Transverse colon (tissue), 4 donors: ENCODE data around the gene PALB2. TPM values are rescaled to one million over a fixed set of nuclear protein-coding genes. Genes with fewer than 3 reads are reported as not detected.

Source experiments
- DNase-seq: peaks from one replicate; pipeline ENCODE4 v3.0.0-alpha.2; 2019
- H3K27ac ChIP-seq, 4 donors: fragments of 200-600 bp; sonication (generic); 2 replicates each; pipeline ENCODE4 v1.5.1; 2016 to 2018; ENCODE audit warnings: inconsistent platforms in 4 of 4
- H3K27me3 ChIP-seq: fragments of 200-600 bp; sonication (generic); 2 replicates; pipeline ENCODE4 v1.5.1; 2017; ENCODE audit warnings: inconsistent platforms
- H3K36me3 ChIP-seq, 4 donors: fragments of 200-600 bp; sonication (generic); 2 replicates each; pipeline ENCODE4 v1.5.1; 2017 to 2019; ENCODE audit warnings: inconsistent platforms in 4 of 4
- H3K4me1 ChIP-seq, 4 donors: fragments of 200-600 bp; sonication (generic); 2 replicates each; pipeline ENCODE4 v1.5.1; 2017 to 2020; ENCODE audit warnings: inconsistent platforms in 4 of 4
- H3K4me3 ChIP-seq, 4 donors: fragments of 200-600 bp; sonication (generic); 1 replicate in 1 of 4; 2 replicates in 3 of 4; pipeline versions ENCODE4 v1.5.1 to v1.6.1; 2017 to 2019; ENCODE audit warnings: inconsistent platforms in 4 of 4
- H3K9me3 ChIP-seq, 2 donors: fragments of 200-600 bp; sonication (generic); 2 replicates each; pipeline ENCODE4 v1.5.1; 2017 to 2019; ENCODE audit warnings: inconsistent platforms in 2 of 2
- CTCF ChIP-seq, 5 experiments: fragments of 200-600 bp in 3 of 5; fragments of 450-650 bp in 2 of 5; sonication (generic) in 3 of 5; IDR thresholded peaks; 1 replicate in 2 of 5; 2 replicates in 3 of 5; pipeline ENCODE4 v1.5.1; 2016 to 2017; ENCODE audit warnings: antibody characterized with exemption in 5 of 5, inconsistent platforms in 3 of 5, mild to moderate bottlenecking in 2 of 5, moderate library complexity in 1 of 5
- EP300 ChIP-seq: sonication (generic); formaldehyde crosslinking; IDR thresholded peaks from one replicate; pipeline ENCODE4 v1.6.1; 2017; ENCODE audit warnings: antibody characterized with exemption, low read depth
- POLR2A ChIP-seq: fragments of 450-650 bp; IDR thresholded peaks from one replicate; pipeline ENCODE4 v1.6.1; 2016; ENCODE audit warnings: antibody characterized with exemption, mild to moderate bottlenecking, moderate library complexity
- POLR2AphosphoS5 ChIP-seq, 3 donors: sonication (generic); formaldehyde crosslinking; IDR thresholded peaks; one replicate each; pipeline ENCODE4 v1.6.1; 2016; ENCODE audit warnings: antibody characterized with exemption in 3 of 3
- WGBS, 2 donors: methylation state at CpG; one replicate each; pipeline ENCODE4 v1.1.5; 2018; ENCODE audit warnings: low coverage in 1 of 2; 5-methylcytosine and 5-hydroxymethylcytosine counted together
- in situ Hi-C, 4 donors: fragments of 200-750 bp; cut with MboI; loops; one replicate each; pipeline versions ENCODE4 v1.15.0 to v1.15.1; 2017; ENCODE audit warnings: low sequenced_read_pairs in 3 of 4, low pct_ligation_motif_present in 1 of 4, low pct_unique_long_range_greater_than_20kb in 1 of 4
- intact Hi-C: fragments of 100-400 bp; cut with DNase I; formaldehyde crosslinking; loops from one replicate; pipeline ENCODE4 v1.15.1; 2023; ENCODE audit warnings: low total_unique reads
- total RNA-seq, 4 donors: library from RNA; depleted of rRNA; stranded (reverse); fragments of >200 nt; gene quantifications; one replicate each; pipeline ENCODE4 v1.1.0, GENCODE V29; 2016

The PALB2 gene
- total RNA-seq, 4 donors from 2014 or later, result 1.4 to 10.6 (median 8.0) TPM

- DNase-seq, result peak; percentile 83
- Histone ChIP-seq H3K36me3 (no peaks in the 10 kb centered on the region), H3K27ac (peak within 1 kb of the TSS; percentile 56 to 67 (median 62)), H3K9me3 (no peaks in the 10 kb centered on the region), H3K27me3 (no peaks in the 10 kb centered on the region), H3K4me1 (peaks cover 3 to 34% (median 21%) of the 10 kb centered on the region in 4 donors), H3K4me3 (peak within 1 kb of the TSS; percentile 25 to 65 (median 48))
- 1% methylated on average over 75 of the region's 75 CpGs; no CpG with 5 or more reads in 1 of the 2 donors for WGBS, 2 donors
- TF ChIP-seq POLR2AphosphoS5 (IDR thresholded peaks at IDR 0.05) (peak in 1 of 3 donors; percentile 42), POLR2A (no peak), CTCF (IDR thresholded peaks at IDR 0.05) (peak in 4 of 5 experiments; percentile 18 to 45 (median 35)), EP300 (no peak)
- in situ Hi-C loops, result no loop called here
- intact Hi-C loops, result no loop called here
Measured at GRCh38 chr16:23678430-23679273, 37.5 kb upstream of the PALB2 start, which contains the start of gene PLK1. PLK1 (plus strand) TSS chr16:23678889; CDS start chr16:23678933, 44 bp downstream.

DNA sequence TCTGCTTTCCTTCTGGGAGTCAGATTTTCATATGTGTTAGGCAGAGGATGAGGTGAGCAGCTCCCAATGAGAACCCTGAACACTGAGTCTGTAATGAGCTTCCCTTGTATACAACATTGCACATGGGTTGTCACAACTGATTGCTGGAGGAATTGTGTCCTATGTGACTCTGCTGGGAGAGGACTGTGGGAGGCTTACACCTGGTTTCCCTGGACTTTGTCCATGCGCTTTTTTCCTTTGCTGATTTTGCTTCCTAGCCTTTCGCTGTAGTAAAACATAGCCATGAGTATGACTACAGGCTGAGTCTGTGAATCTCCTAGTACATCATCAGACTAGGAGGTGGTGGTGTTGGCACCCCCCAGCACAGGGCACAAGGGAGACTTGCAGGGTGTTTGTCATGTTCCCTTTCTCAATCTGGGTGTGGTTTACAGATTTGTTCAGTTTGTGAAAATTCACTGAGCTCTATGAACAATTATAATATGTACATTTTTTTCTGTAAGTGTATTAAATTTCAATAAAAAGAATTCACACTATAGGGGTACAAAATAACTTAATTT lies 35.9 kb upstream of the PALB2 start:
- no peaks in the 10 kb centered on the region for H3K9me3 ChIP-seq
- DNase-seq, result no peak
- 40 to 64% methylated on average over 2 of the region's 2 CpGs for WGBS, 2 donors
- no peaks in the 10 kb centered on the region for H3K27me3 ChIP-seq
- H3K4me1 ChIP-seq, result peaks cover 3 to 34% (median 21%) of the 10 kb centered on the region in 4 donors
- intact Hi-C loops (no loop called here), in situ Hi-C loops (no loop called here)
- H3K36me3 ChIP-seq, result peaks cover 0 to 3% (median 0%) of the 10 kb centered on the region in 4 donors
- no peak overlapping the region for H3K4me3 ChIP-seq
- H3K27ac ChIP-seq, result peak overlapping the region; percentile 56 to 67 (median 62)
- TF ChIP-seq EP300, result no peak
- no peak for TF ChIP-seq POLR2AphosphoS5 (IDR thresholded peaks at IDR 0.05)
- no peak for TF ChIP-seq CTCF (IDR thresholded peaks at IDR 0.05)
- TF ChIP-seq POLR2A, result no peak

GRCh38 chr16:23673971-23674614 lies 33.0 kb upstream of the PALB2 start:
- WGBS, 2 donors, result 86 to 89% methylated on average over 6 to 8 of the region's 8 CpGs
- in situ Hi-C loops, result no loop called here
- no peaks in the 10 kb centered on the region for H3K9me3 ChIP-seq
- peaks cover under 1 to 22% (median 15%) of the 10 kb centered on the region in 4 donors for H3K4me1 ChIP-seq
- intact Hi-C loops, result no loop called here
- H3K4me3 ChIP-seq, result no peak overlapping the region
- H3K36me3 ChIP-seq, result peaks cover 0 to 7% (median 0%) of the 10 kb centered on the region in 4 donors
- no peak overlapping the region for H3K27ac ChIP-seq
- DNase-seq, result no peak
- H3K27me3 ChIP-seq, result no peaks in the 10 kb centered on the region
- no peak for TF ChIP-seq EP300

DNA sequence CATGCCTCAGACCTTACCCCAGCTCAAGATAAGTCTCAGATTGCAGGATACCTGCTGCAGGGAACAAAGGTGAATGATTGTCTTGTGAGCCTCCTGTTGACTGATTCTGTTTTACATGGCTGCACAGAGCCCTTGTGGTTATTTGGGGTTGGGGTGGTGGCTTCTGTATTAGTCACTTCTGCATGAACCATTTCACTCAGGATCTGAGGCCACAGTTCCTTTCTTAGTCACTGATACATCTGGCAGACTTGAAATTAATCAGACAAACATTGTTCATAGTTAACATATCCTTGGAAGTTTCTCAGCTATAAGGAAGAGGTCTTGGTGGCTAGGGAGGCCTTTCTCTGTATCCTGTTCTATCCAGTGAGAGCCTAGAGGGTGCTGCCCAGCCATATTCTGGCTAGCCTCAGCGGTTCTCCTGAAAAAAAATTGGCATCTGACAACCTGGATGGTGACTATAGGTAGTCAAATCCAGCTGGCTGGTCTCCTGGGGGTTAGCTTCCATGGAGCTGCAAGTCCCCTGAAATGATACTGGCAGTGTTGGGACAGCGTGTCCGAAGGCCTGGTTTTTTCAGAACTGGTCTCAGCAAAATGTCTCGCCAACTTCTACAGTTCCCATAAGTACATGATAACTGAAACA lies 29.1 kb upstream of the PALB2 start:
- no peaks in the 10 kb centered on the region for H3K27me3 ChIP-seq
- no peaks in the 10 kb centered on the region for H3K9me3 ChIP-seq
- TF ChIP-seq POLR2A, result no peak
- TF ChIP-seq CTCF (IDR thresholded peaks at IDR 0.05), result no peak
- TF ChIP-seq EP300, result no peak
- no peak for TF ChIP-seq POLR2AphosphoS5 (IDR thresholded peaks at IDR 0.05)
- H3K4me1 ChIP-seq, result no peaks in the 10 kb centered on the region
- peaks cover 0 to 35% (median 18%) of the 10 kb centered on the region in 4 donors for H3K36me3 ChIP-seq
- H3K4me3 ChIP-seq, result no peak overlapping the region
- intact Hi-C loops, result no loop called here
- DNase-seq, result no peak
- WGBS, 2 donors, result 80 to 85% methylated on average over 1 to 4 of the region's 4 CpGs
- in situ Hi-C loops, result no loop called here
- H3K27ac ChIP-seq, result no peak overlapping the region
